ENCODE data around the gene GARIN5A. TPM values are rescaled to one million over a fixed set of nuclear protein-coding genes. Genes with fewer than 3 reads are reported as not detected.

Gene GARIN5A
- total and polyA plus RNA-seq, 9 of the 15 experiments (the other 6 are each of a cell fraction or from before 2014, with no cell fraction given) = 0.10 to 0.82 (median 0.23) TPM; not detected in 2

DNA sequence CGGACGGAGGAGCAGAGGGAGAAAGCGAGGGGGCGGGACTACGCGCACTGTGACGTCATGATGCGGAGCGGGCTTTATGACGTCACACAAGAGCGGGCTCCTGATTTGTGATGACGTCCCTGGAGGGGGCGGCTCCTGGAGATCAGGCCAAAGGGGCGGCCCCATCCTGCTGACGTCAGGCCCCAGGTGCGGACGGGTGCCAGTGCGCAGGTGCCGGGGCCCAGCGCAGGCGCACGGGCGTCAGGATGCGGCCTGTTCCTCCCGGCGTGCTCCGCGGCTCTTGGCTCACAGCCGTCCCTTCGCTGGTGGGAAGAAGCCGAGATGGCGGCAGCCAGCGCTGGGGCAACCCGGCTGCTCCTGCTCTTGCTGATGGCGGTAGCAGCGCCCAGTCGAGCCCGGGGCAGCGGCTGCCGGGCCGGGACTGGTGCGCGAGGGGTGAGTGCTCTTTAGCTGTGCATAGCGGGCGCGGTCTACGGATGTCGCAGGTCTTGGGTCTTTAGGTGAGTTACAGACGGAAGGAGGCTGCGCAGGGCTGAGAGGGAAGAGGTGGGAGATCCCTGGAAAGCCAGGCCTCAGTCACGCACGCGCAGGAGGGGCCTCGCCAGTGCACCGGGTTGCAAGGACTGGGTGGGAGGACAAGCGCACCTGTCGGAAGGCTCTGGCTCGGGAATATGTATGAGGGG lies at the start of gene GARIN5A, which contains the start of gene EMC10 (continued):
- TF ChIP-seq ZNF280A (IDR thresholded peaks at IDR 0.05; ENCODE audit: low read depth, partially characterized antibody) (no peak), KDM5B (IDR thresholded peaks at IDR 0.05; ENCODE audit: insufficient replicate concordance, low read depth, low read length) (peak; percentile 95), ZC3H4 (CRISPR knock-in tag; IDR thresholded peaks at IDR 0.05; ENCODE audit: borderline replicate concordance) (no peak), CBFA2T3 (IDR thresholded peaks at IDR 0.05) (0 out of 2 replicates have a peak, but pooled peaks have one; percentile 30), CREB3L1 (IDR thresholded peaks at IDR 0.05; ENCODE audit: borderline replicate concordance, low read depth) (peak; percentile 38; the same call in 1 of the 2 replicates), KAT7 (CRISPR knock-in tag; IDR thresholded peaks at IDR 0.05; ENCODE audit: borderline replicate concordance) (0 out of 2 replicates have a peak, but pooled peaks have one; percentile 40), L3MBTL2 (IDR thresholded peaks at IDR 0.05) (peak; percentile 67), ZNF239 (CRISPR knock-in tag; IDR thresholded peaks at IDR 0.05) (no peak), HDAC1 (IDR thresholded peaks at IDR 0.05) (peak in 1 of 2 experiments; percentile 70; a peak in 2 of 4 replicates), CTBP1 (IDR thresholded peaks at IDR 0.05; ENCODE audit: borderline replicate concordance) (peak; percentile 60; the same call in 1 of the 2 replicates), KDM4B (IDR thresholded peaks at IDR 0.05; ENCODE audit: borderline replicate concordance in 2 of 2, low read depth in 1 of 2) (peak in 1 of 2 experiments; percentile 85; a peak in 1 of 4 replicates), MTA3 (IDR thresholded peaks at IDR 0.05; ENCODE audit: borderline replicate concordance) (peak; percentile 100), RBM25 (IDR thresholded peaks at IDR 0.05; ENCODE audit: low read depth, low read length, severe bottlenecking) (no peak), GTF2F1 (IDR thresholded peaks at IDR 0.05; ENCODE audit: low read depth, low read length) (peak; percentile 32; the same call in 1 of the 2 replicates), ZNF124 (CRISPR knock-in tag; IDR thresholded peaks at IDR 0.05) (no peak), MAFF (IDR thresholded peaks at IDR 0.05; ENCODE audit: low read length) (no peak), ESRRB (CRISPR knock-in tag; IDR thresholded peaks at IDR 0.05; ENCODE audit: borderline replicate concordance) (no peak)
- TF ChIP-seq, protein P1, sequence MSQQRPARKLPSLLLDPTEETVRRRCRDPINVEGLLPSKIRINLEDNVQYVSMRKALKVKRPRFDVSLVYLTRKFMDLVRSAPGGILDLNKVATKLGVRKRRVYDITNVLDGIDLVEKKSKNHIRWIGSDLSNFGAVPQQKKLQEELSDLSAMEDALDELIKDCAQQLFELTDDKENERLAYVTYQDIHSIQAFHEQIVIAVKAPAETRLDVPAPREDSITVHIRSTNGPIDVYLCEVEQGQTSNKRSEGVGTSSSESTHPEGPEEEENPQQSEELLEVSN (IDR thresholded peaks at IDR 0.05; ENCODE audit: borderline replicate concordance in 1 of 2, extremely low read depth in 1 of 2, insufficient read depth in 1 of 2, insufficient read length in 1 of 2, low read depth in 1 of 2, low read length in 1 of 2, poor library complexity in 1 of 2, severe bottlenecking in 1 of 2) = peak; percentile 32 to 57
- TF ChIP-seq, protein P2, sequence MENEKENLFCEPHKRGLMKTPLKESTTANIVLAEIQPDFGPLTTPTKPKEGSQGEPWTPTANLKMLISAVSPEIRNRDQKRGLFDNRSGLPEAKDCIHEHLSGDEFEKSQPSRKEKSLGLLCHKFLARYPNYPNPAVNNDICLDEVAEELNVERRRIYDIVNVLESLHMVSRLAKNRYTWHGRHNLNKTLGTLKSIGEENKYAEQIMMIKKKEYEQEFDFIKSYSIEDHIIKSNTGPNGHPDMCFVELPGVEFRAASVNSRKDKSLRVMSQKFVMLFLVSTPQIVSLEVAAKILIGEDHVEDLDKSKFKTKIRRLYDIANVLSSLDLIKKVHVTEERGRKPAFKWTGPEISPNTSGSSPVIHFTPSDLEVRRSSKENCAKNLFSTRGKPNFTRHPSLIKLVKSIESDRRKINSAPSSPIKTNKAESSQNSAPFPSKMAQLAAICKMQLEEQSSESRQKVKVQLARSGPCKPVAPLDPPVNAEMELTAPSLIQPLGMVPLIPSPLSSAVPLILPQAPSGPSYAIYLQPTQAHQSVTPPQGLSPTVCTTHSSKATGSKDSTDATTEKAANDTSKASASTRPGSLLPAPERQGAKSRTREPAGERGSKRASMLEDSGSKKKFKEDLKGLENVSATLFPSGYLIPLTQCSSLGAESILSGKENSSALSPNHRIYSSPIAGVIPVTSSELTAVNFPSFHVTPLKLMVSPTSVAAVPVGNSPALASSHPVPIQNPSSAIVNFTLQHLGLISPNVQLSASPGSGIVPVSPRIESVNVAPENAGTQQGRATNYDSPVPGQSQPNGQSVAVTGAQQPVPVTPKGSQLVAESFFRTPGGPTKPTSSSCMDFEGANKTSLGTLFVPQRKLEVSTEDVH (IDR thresholded peaks at IDR 0.05; ENCODE audit: low read depth, partially characterized antibody) = peak; percentile 88
